GM12878 (cell line): ENCODE results near the gene CFAP57. TPM values are rescaled to one million over a fixed set of nuclear protein-coding genes. Genes with fewer than 3 reads are reported as not detected.

ENCODE experiments used
- BCL11A ChIP-seq: IDR thresholded peaks from 2 replicates; pipeline ENCODE4 v1.6.1; 2011; ENCODE audit warnings: low read depth, low read length
- FOXK2 ChIP-seq: fragments of 450-650 bp; IDR thresholded peaks from 2 replicates; pipeline ENCODE4 v1.6.1; 2017; ENCODE audit warnings: mild to moderate bottlenecking, moderate library complexity
- IRF4 ChIP-seq: IDR thresholded peaks from 2 replicates; pipeline ENCODE4 v1.6.1; 2011; ENCODE audit warnings: low read depth, low read length
- MYC ChIP-seq: IDR thresholded peaks from 2 replicates; pipeline ENCODE4 v1.6.1; 2011; ENCODE audit warnings: mild to moderate bottlenecking, low read length, moderate library complexity, inconsistent platforms; ENCODE audit not compliant: insufficient read depth, insufficient replicate concordance, insufficient read length, severe bottlenecking
- POLR2A ChIP-seq: IDR thresholded peaks from 2 replicates; pipeline ENCODE4 v1.6.1; 2011; ENCODE audit warnings: low read depth, mild to moderate bottlenecking, low read length
- SPI1 ChIP-seq: IDR thresholded peaks from 2 replicates; pipeline ENCODE4 v1.6.1; 2011; ENCODE audit warnings: low read depth, mild to moderate bottlenecking, low read length, moderate library complexity, borderline replicate concordance; ENCODE audit not compliant: insufficient read depth
- SREBF2 ChIP-seq: IDR thresholded peaks from 2 replicates; pipeline ENCODE4 v1.6.1; 2012; ENCODE audit warnings: mild to moderate bottlenecking, low read length
- SRF ChIP-seq, 2 experiments: IDR thresholded peaks; 2 replicates each; pipeline ENCODE4 v1.6.1; 2011; ENCODE audit warnings: low read depth in 2 of 2, low read length in 2 of 2, mild to moderate bottlenecking in 1 of 2, moderate library complexity in 1 of 2
- SUPT20H ChIP-seq: IDR thresholded peaks from 2 replicates; pipeline ENCODE4 v1.6.1; 2011; ENCODE audit warnings: low read depth, mild to moderate bottlenecking, low read length, moderate library complexity, borderline replicate concordance; ENCODE audit not compliant: control insufficient read depth
- polyA plus RNA-seq, 11 experiments: library from polyadenylated mRNA; depleted of rRNA in 4 of 11; unstranded in 6 of 11; stranded (reverse) in 5 of 11; fragments of >200 nt; fragmentation: Nextera tagmentation in 4 of 11; fragmentation: Illumina TruSeq in 1 of 11; extraction: Ambion mirVana in 4 of 11; extraction: Trizol in 1 of 11; gene quantifications; 1 replicate in 1 of 11; 2 replicates in 10 of 11; pipeline versions ENCODE4 v1.2.1 to v1.2.3, GENCODE V29; 2011 to 2016; ENCODE audit warnings: inconsistent platforms in 2 of 11, missing spikeins in 2 of 11, low read depth in 1 of 11
- total RNA-seq, 4 experiments: library from RNA; depleted of rRNA in 3 of 4; stranded (reverse); fragments of >200 nt in 3 of 4; fragmentation: Illumina TruSeq in 1 of 4; extraction: Trizol in 1 of 4; gene quantifications; 2 replicates each; pipeline versions ENCODE4 v1.2.1 to v1.2.3, GENCODE V29; 2013 to 2021
- TF ChIP-seq, protein P1 (sequence below): fragments of 450-650 bp; formaldehyde crosslinking; IDR thresholded peaks from 2 replicates; pipeline ENCODE4 v1.4.0; 2022; ENCODE audit warnings: mild to moderate bottlenecking, moderate library complexity
- TF ChIP-seq, protein P2 (sequence below): fragments of 150-350 bp; IDR thresholded peaks from 2 replicates; pipeline ENCODE4 v1.6.1; 2016; ENCODE audit warnings: low read depth, low read length

CFAP57 gene
- total and polyA plus RNA-seq, 10 of the 15 experiments (the other 5 are each of a cell fraction or from before 2014, with no cell fraction given), result 0.45 to 4.8 (median 1.3) TPM

- TF ChIP-seq, protein P1, sequence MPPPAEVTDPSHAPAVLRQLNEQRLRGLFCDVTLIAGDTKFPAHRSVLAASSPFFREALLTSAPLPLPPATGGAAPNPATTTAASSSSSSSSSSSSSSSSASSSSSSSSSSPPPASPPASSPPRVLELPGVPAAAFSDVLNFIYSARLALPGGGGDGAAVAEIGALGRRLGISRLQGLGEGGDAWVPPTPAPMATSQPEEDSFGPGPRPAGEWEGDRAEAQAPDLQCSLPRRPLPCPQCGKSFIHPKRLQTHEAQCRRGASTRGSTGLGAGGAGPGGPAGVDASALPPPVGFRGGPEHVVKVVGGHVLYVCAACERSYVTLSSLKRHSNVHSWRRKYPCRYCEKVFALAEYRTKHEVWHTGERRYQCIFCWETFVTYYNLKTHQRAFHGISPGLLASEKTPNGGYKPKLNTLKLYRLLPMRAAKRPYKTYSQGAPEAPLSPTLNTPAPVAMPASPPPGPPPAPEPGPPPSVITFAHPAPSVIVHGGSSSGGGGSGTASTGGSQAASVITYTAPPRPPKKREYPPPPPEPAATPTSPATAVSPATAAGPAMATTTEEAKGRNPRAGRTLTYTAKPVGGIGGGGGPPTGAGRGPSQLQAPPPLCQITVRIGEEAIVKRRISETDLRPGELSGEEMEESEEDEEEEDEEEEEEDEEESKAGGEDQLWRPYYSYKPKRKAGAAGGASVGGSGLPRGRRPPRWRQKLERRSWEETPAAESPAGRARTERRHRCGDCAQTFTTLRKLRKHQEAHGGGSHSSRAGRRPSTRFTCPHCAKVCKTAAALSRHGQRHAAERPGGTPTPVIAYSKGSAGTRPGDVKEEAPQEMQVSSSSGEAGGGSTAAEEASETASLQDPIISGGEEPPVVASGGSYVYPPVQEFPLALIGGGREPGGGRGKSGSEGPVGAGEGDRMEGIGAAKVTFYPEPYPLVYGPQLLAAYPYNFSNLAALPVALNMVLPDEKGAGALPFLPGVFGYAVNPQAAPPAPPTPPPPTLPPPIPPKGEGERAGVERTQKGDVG (CRISPR knock-in tag), result no peak
- no peak for TF ChIP-seq MYC
- no peak for TF ChIP-seq FOXK2
- TF ChIP-seq SUPT20H, result no peak
- no peak for TF ChIP-seq POLR2A
- TF ChIP-seq, protein P2, sequence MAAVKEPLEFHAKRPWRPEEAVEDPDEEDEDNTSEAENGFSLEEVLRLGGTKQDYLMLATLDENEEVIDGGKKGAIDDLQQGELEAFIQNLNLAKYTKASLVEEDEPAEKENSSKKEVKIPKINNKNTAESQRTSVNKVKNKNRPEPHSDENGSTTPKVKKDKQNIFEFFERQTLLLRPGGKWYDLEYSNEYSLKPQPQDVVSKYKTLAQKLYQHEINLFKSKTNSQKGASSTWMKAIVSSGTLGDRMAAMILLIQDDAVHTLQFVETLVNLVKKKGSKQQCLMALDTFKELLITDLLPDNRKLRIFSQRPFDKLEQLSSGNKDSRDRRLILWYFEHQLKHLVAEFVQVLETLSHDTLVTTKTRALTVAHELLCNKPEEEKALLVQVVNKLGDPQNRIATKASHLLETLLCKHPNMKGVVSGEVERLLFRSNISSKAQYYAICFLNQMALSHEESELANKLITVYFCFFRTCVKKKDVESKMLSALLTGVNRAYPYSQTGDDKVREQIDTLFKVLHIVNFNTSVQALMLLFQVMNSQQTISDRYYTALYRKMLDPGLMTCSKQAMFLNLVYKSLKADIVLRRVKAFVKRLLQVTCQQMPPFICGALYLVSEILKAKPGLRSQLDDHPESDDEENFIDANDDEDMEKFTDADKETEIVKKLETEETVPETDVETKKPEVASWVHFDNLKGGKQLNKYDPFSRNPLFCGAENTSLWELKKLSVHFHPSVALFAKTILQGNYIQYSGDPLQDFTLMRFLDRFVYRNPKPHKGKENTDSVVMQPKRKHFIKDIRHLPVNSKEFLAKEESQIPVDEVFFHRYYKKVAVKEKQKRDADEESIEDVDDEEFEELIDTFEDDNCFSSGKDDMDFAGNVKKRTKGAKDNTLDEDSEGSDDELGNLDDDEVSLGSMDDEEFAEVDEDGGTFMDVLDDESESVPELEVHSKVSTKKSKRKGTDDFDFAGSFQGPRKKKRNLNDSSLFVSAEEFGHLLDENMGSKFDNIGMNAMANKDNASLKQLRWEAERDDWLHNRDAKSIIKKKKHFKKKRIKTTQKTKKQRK, result no peak
- TF ChIP-seq BCL11A, result peak; percentile 62; the same call in 1 of the 2 replicates
- no peak for TF ChIP-seq SREBF2
- TF ChIP-seq IRF4, result 0 out of 2 replicates have a peak, but pooled peaks have one; percentile 51
- TF ChIP-seq SPI1, result peak; percentile 94
- TF ChIP-seq SRF (IDR thresholded peaks at IDR 0.05; ENCODE audit: low read depth in 2 of 2, low read length in 2 of 2), result no peak
- TF ChIP-seq, all 136 proteins: peak for 15
Observed at GRCh38 chr1:43239484-43239883, 67.4 kb downstream of the CFAP57 start (continued).
